ENCODE data around the gene LPAR5.
A peak's percentile ranks its signal among the peaks of the same experiment; 100 is the strongest.

The LPAR5 gene

DNA sequence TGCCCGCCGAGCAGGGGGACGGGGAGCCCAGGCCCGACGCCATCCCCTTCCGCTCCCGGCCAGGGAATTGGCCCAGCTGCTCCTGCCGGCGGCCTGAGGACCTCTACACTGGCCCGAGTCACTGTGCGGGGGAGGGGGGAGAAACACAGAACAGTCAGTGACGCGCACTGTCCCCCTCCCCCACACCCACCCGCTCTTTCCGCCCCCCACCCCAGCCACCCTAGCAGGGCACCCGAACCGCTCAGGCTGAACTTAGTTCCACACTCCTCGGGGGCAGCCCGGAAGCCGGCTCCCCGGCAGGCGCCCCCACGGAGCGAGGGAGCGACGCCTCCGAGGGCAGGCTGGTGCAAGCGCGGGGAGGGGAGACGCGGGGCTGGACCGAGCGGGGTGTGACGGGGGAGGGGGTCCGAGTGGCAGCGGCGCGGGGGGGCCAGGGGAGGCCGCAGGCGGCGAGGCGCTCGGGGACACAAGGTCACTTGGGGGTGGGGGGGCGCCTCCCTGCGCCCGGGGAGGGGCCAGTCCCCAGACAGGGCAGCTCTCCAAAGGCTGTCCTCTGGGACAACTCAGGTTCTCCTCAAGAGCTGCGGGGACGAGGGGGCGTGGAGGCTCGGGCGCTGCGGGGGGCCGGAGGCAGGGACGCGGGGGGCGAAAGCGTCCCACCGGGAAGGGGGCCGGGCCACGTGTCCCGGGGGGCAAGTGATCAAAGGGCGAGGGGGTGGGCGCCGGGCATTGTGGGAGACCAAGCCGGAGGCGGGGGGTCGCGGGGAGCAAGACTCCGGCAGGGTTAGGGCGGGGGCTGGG is 29.2 kb downstream of the LPAR5 start:
- H3K9me3 ChIP-seq (ENCODE audit: insufficient read depth, low read depth, low read length), result no peaks in the 10 kb centered on the region
- H4K20me1 ChIP-seq (ENCODE audit: insufficient read depth, low read length, poor library complexity, severe bottlenecking), result peaks cover 53% of the 10 kb centered on the region
- H3K4me2 ChIP-seq (ENCODE audit: low read depth, low read length, poor library complexity, severe bottlenecking), result peak overlapping the region; percentile 78
- no peak overlapping the region for H2AFZ ChIP-seq (ENCODE audit: low read length)
- peaks cover 60% of the 10 kb centered on the region for H3K4me1 ChIP-seq (ENCODE audit: insufficient read depth, low read length, poor library complexity, severe bottlenecking)
- peak overlapping the region; percentile 96 for H3K9ac ChIP-seq (ENCODE audit: low read depth, low read length, poor library complexity, severe bottlenecking)
- no peaks in the 10 kb centered on the region for H3K9me2 ChIP-seq (replicated peaks; ENCODE audit: low read depth, low read length)
- H3K36me3 ChIP-seq (ENCODE audit: insufficient read depth, low read length), result peaks cover 13% of the 10 kb centered on the region
- peaks cover 25% of the 10 kb centered on the region for H3F3A ChIP-seq (ENCODE audit: low read depth)
- peak overlapping the region; percentile 98 for H3K4me3 ChIP-seq (ENCODE audit: low read length, poor library complexity, severe bottlenecking)
- TF ChIP-seq EZH2phosphoT487 (IDR thresholded peaks at IDR 0.05; ENCODE audit: borderline replicate concordance), result no peak
- TF ChIP-seq CTCF (conservative IDR thresholded peaks at IDR 0.05; ENCODE audit: low read length), result no peak
- H3K27me3 ChIP-seq (ENCODE audit: insufficient read depth, low read length, poor library complexity, severe bottlenecking), result no peaks in the 10 kb centered on the region
- H3K79me2 ChIP-seq (ENCODE audit: insufficient read depth, low read length), result peaks cover 54% of the 10 kb centered on the region

GRCh38 chr12:6605421-6606330 is 30.1 kb downstream of the LPAR5 start:
- Histone ChIP-seq H2AFZ (ENCODE audit: low read length) (no peak overlapping the region), H3K9me3 (ENCODE audit: insufficient read depth, low read depth, low read length) (no peaks in the 10 kb centered on the region), H3K4me2 (ENCODE audit: low read depth, low read length, poor library complexity, severe bottlenecking) (peak overlapping the region; percentile 78), H3K79me2 (ENCODE audit: insufficient read depth, low read length) (peaks cover 62% of the 10 kb centered on the region), H3K27me3 (ENCODE audit: insufficient read depth, low read length, poor library complexity, severe bottlenecking) (no peaks in the 10 kb centered on the region), H3K4me3 (ENCODE audit: low read length, poor library complexity, severe bottlenecking) (peak overlapping the region; percentile 98), H4K20me1 (ENCODE audit: insufficient read depth, low read length, poor library complexity, severe bottlenecking) (peaks cover 62% of the 10 kb centered on the region), H3K36me3 (ENCODE audit: insufficient read depth, low read length) (peaks cover 22% of the 10 kb centered on the region), H3K9ac (ENCODE audit: low read depth, low read length, poor library complexity, severe bottlenecking) (peak overlapping the region; percentile 96), H3K9me2 (replicated peaks; ENCODE audit: low read depth, low read length) (no peaks in the 10 kb centered on the region), H3K4me1 (ENCODE audit: insufficient read depth, low read length, poor library complexity, severe bottlenecking) (peaks cover 57% of the 10 kb centered on the region), H3F3A (ENCODE audit: low read depth) (peaks cover 25% of the 10 kb centered on the region)
- TF ChIP-seq EZH2phosphoT487 (IDR thresholded peaks at IDR 0.05; ENCODE audit: borderline replicate concordance), result no peak

- H3K36me3 ChIP-seq (ENCODE audit: insufficient read depth, low read length), result peaks cover 34% of the 10 kb centered on the region
Measured at GRCh38 chr12:6604259-6605029, 31.3 kb downstream of the LPAR5 start.

More at GRCh38 chr12:6604259-6605029, 31.3 kb downstream of the LPAR5 start:
- Histone ChIP-seq H3K9me2 (replicated peaks; ENCODE audit: low read depth, low read length) (no peaks in the 10 kb centered on the region), H2AFZ (ENCODE audit: low read length) (no peak overlapping the region), H3K9me3 (ENCODE audit: insufficient read depth, low read depth, low read length) (no peaks in the 10 kb centered on the region), H3K27me3 (ENCODE audit: insufficient read depth, low read length, poor library complexity, severe bottlenecking) (no peaks in the 10 kb centered on the region), H3K4me3 (ENCODE audit: low read length, poor library complexity, severe bottlenecking) (peak overlapping the region; percentile 98), H3K4me2 (ENCODE audit: low read depth, low read length, poor library complexity, severe bottlenecking) (peak overlapping the region; percentile 78), H3F3A (ENCODE audit: low read depth) (peaks cover 24% of the 10 kb centered on the region), H3K9ac (ENCODE audit: low read depth, low read length, poor library complexity, severe bottlenecking) (peak overlapping the region; percentile 96), H3K4me1 (ENCODE audit: insufficient read depth, low read length, poor library complexity, severe bottlenecking) (peaks cover 56% of the 10 kb centered on the region), H3K79me2 (ENCODE audit: insufficient read depth, low read length) (peaks cover 75% of the 10 kb centered on the region), H4K20me1 (ENCODE audit: insufficient read depth, low read length, poor library complexity, severe bottlenecking) (peaks cover 74% of the 10 kb centered on the region)
- TF ChIP-seq EZH2phosphoT487 (IDR thresholded peaks at IDR 0.05; ENCODE audit: borderline replicate concordance), result no peak
- no peak for TF ChIP-seq CTCF (conservative IDR thresholded peaks at IDR 0.05; ENCODE audit: low read length)

Measured in Loucy (cell line).